Measurements from ENCODE around the gene NAXD. TPM values are rescaled to one million over a fixed set of nuclear protein-coding genes. Genes with fewer than 3 reads are reported as not detected.
A peak's percentile ranks its signal among the peaks of the same experiment; 100 is the strongest.

The NAXD gene
- total RNA-seq, 1 donor from 2014 or later, result 41.2 TPM

- Mint-ChIP-seq H3K9me3 (ENCODE audit: unreplicated experiment) (peaks cover 5% of the 10 kb centered on the region), H3K36me3 (ENCODE audit: unreplicated experiment) (no peaks in the 10 kb centered on the region), H3K27me3 (ENCODE audit: unreplicated experiment) (peaks cover 11% of the 10 kb centered on the region), H3K27ac (ENCODE audit: unreplicated experiment) (no peak overlapping the region), H3K4me3 (ENCODE audit: unreplicated experiment) (no peak overlapping the region), H3K4me1 (ENCODE audit: low read depth, unreplicated experiment) (peaks cover 20% of the 10 kb centered on the region)
- no peak for TF ChIP-seq CTCF (IDR thresholded peaks at IDR 0.05; ENCODE audit: partially characterized antibody, unreplicated experiment)
- DNase-seq, result no peak
Measured at GRCh38 chr13:110571896-110572777, 43.2 kb upstream of the NAXD start.

DNA sequence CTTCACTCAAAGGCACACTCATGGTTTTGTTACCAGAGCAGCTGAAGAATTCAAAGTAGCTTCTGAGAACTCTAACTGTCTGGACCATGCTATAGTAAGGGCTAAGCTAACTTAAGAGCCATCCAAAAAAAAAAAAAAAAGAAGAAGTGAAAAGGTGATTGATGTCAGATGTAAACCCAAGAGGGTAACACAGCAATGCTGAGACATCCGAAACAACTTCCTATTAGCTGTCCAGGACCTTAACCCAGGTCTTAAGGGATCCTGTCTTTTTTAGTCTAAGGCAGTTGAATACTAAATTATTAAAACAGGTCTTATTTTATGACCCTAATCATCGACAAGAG, 42.6 kb upstream of the NAXD start:
- Mint-ChIP-seq H3K27ac (ENCODE audit: unreplicated experiment) (no peak overlapping the region), H3K4me1 (ENCODE audit: low read depth, unreplicated experiment) (peaks cover 20% of the 10 kb centered on the region), H3K36me3 (ENCODE audit: unreplicated experiment) (no peaks in the 10 kb centered on the region), H3K4me3 (ENCODE audit: unreplicated experiment) (no peak overlapping the region), H3K9me3 (ENCODE audit: unreplicated experiment) (peaks cover 5% of the 10 kb centered on the region), H3K27me3 (ENCODE audit: unreplicated experiment) (peaks cover 11% of the 10 kb centered on the region)
- no peak for TF ChIP-seq CTCF (IDR thresholded peaks at IDR 0.05; ENCODE audit: partially characterized antibody, unreplicated experiment)
- no peak for DNase-seq

GRCh38 chr13:110574161-110574560, 41.2 kb upstream of the NAXD start:
- no peak for TF ChIP-seq CTCF (IDR thresholded peaks at IDR 0.05; ENCODE audit: partially characterized antibody, unreplicated experiment)
- DNase-seq, result no peak
- H3K27ac Mint-ChIP-seq (ENCODE audit: unreplicated experiment), result no peak overlapping the region

GRCh38 chr13:110575322-110576069, 39.8 kb upstream of the NAXD start:
- peaks cover 20% of the 10 kb centered on the region for H3K4me1 Mint-ChIP-seq (ENCODE audit: low read depth, unreplicated experiment)
- DNase-seq, result peak; percentile 72
- peak overlapping the region; percentile 80 for H3K27ac Mint-ChIP-seq (ENCODE audit: unreplicated experiment)
- TF ChIP-seq CTCF (IDR thresholded peaks at IDR 0.05; ENCODE audit: partially characterized antibody, unreplicated experiment), result no peak
- H3K36me3 Mint-ChIP-seq (ENCODE audit: unreplicated experiment), result no peaks in the 10 kb centered on the region
- H3K4me3 Mint-ChIP-seq (ENCODE audit: unreplicated experiment), result peak overlapping the region; percentile 64
- H3K9me3 Mint-ChIP-seq (ENCODE audit: unreplicated experiment), result peaks cover 5% of the 10 kb centered on the region
- peaks cover 11% of the 10 kb centered on the region for H3K27me3 Mint-ChIP-seq (ENCODE audit: unreplicated experiment)

More at GRCh38 chr13:110574161-110574560, 41.2 kb upstream of the NAXD start:
- H3K27me3 Mint-ChIP-seq (ENCODE audit: unreplicated experiment), result peaks cover 11% of the 10 kb centered on the region
- peaks cover 20% of the 10 kb centered on the region for H3K4me1 Mint-ChIP-seq (ENCODE audit: low read depth, unreplicated experiment)
- H3K9me3 Mint-ChIP-seq (ENCODE audit: unreplicated experiment), result peaks cover 5% of the 10 kb centered on the region
- no peaks in the 10 kb centered on the region for H3K36me3 Mint-ChIP-seq (ENCODE audit: unreplicated experiment)
- no peak overlapping the region for H3K4me3 Mint-ChIP-seq (ENCODE audit: unreplicated experiment)

DNA sequence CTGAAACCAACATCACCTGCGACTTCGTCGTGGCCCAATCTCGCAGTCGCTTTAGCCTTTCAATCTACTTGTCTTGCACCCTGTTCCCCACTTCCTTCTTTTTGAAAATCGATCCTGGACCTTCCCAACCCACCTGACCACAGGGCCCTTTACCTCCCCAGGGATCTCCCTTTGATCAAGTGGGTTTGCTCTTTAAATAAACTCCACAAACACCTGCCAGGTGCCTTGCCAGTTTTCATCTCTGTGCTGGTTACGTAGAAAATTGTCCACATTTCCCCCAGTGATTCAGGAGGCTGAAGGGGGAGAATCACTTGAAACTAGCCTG, 39.3 kb upstream of the NAXD start:
- Mint-ChIP-seq H3K27me3 (ENCODE audit: unreplicated experiment) (peaks cover 11% of the 10 kb centered on the region), H3K4me1 (ENCODE audit: low read depth, unreplicated experiment) (peaks cover 20% of the 10 kb centered on the region), H3K4me3 (ENCODE audit: unreplicated experiment) (no peak overlapping the region), H3K9me3 (ENCODE audit: unreplicated experiment) (peaks cover 5% of the 10 kb centered on the region), H3K27ac (ENCODE audit: unreplicated experiment) (peak overlapping the region; percentile 80), H3K36me3 (ENCODE audit: unreplicated experiment) (no peaks in the 10 kb centered on the region)
- DNase-seq, result no peak
- TF ChIP-seq CTCF (IDR thresholded peaks at IDR 0.05; ENCODE audit: partially characterized antibody, unreplicated experiment), result no peak
